K562 (cell line): Measurements from ENCODE around the gene ALDH5A1. TPM values are rescaled to one million over a fixed set of nuclear protein-coding genes. Genes with fewer than 3 reads are reported as not detected.
A peak's percentile ranks its signal among the peaks of the same experiment; 100 is the strongest.

ENCODE experiments used
- ASH1L ChIP-seq: fragments of 450-650 bp; IDR thresholded peaks from 2 replicates; pipeline ENCODE4 v1.6.1; 2018; ENCODE audit warnings: borderline replicate concordance, mild to moderate bottlenecking, low read depth; ENCODE audit not compliant: partially characterized antibody
- EP300 ChIP-seq: IDR thresholded peaks from 2 replicates; pipeline ENCODE4 v1.6.1; 2012; ENCODE audit warnings: low read length, improper control_type of control experiment
- GTF2B ChIP-seq: IDR thresholded peaks from 2 replicates; pipeline ENCODE4 v1.6.1; 2011; ENCODE audit not compliant: insufficient read length; ENCODE audit errors: extremely low read depth
- KDM1A ChIP-seq, 2 experiments: fragments of 450-650 bp; IDR thresholded peaks; 2 replicates each; pipeline ENCODE4 v1.6.1; 2016; ENCODE audit warnings: mild to moderate bottlenecking in 2 of 2
- MBD2 ChIP-seq: sonication (generic); IDR thresholded peaks from 2 replicates; pipeline ENCODE4 v1.6.1; 2016; ENCODE audit warnings: low read depth, borderline replicate concordance
- NFYB ChIP-seq: IDR thresholded peaks from 2 replicates; pipeline ENCODE4 v1.6.1; 2011; ENCODE audit warnings: mild to moderate bottlenecking, moderate library complexity; ENCODE audit not compliant: insufficient read length; ENCODE audit errors: extremely low read depth
- PBX2 ChIP-seq, 2 experiments: IDR thresholded peaks in 1 of 2; conservative IDR thresholded peaks in 1 of 2; 2 replicates each; pipeline ENCODE4 v1.6.1; 2016; ENCODE audit warnings: low read depth in 2 of 2, mild to moderate bottlenecking in 1 of 2, missing compliant biosample characterization in 1 of 2, missing genetic modification characterization in 1 of 2, moderate library complexity in 1 of 2
- PCBP2 ChIP-seq: fragments of 200-400 bp; formaldehyde crosslinking; IDR thresholded peaks from 2 replicates; pipeline ENCODE4 v1.6.1; 2018; ENCODE audit warnings: low read length, low read depth, mild to moderate bottlenecking, moderate library complexity; ENCODE audit not compliant: poor library complexity, severe bottlenecking
- POLR2H ChIP-seq: IDR thresholded peaks from 2 replicates; pipeline ENCODE4 v1.6.1; 2016; ENCODE audit warnings: missing genetic modification characterization, low read depth, mild to moderate bottlenecking, control low read depth, missing compliant biosample characterization, moderate library complexity
- RBM34 ChIP-seq: fragments of 200-400 bp; formaldehyde crosslinking; IDR thresholded peaks from 2 replicates; pipeline ENCODE4 v1.6.1; 2018; ENCODE audit warnings: low read length, borderline replicate concordance; ENCODE audit not compliant: insufficient read depth
- SAP30 ChIP-seq: fragments of 200-600 bp; sonication (generic); IDR thresholded peaks from 2 replicates; pipeline ENCODE4 v1.6.1; 2012; ENCODE audit warnings: borderline replicate concordance, low read depth, mild to moderate bottlenecking, moderate library complexity, low read length, control low read depth, inconsistent platforms; ENCODE audit not compliant: insufficient read depth, poor library complexity, severe bottlenecking
- SRSF1 ChIP-seq: fragments of 200-400 bp; formaldehyde crosslinking; IDR thresholded peaks from 2 replicates; pipeline ENCODE4 v1.6.1; 2017; ENCODE audit warnings: mild to moderate bottlenecking, low read depth, low read length, moderate library complexity
- THAP12 ChIP-seq: fragments of 250-450 bp; sonication (Bioruptor Pico); IDR thresholded peaks from 2 replicates; pipeline ENCODE4 v1.9.0; 2021; ENCODE audit warnings: mild to moderate bottlenecking, inconsistent platforms
- ZNF282 ChIP-seq: sonication (generic); formaldehyde crosslinking; IDR thresholded peaks from 2 replicates; pipeline ENCODE4 v1.8.1; 2023; ENCODE audit warnings: missing genetic modification reagents
- ZNF444 ChIP-seq: fragments of 250-450 bp; sonication (Bioruptor Pico); IDR thresholded peaks from 2 replicates; pipeline ENCODE4 v1.4.0; 2020; ENCODE audit warnings: mild to moderate bottlenecking, moderate library complexity
- ZNF583 ChIP-seq: fragments of 250-450 bp; sonication (Bioruptor Pico); IDR thresholded peaks from 2 replicates; pipeline ENCODE4 v1.4.0; 2020
- ZNF586 ChIP-seq: fragments of 450-650 bp; formaldehyde crosslinking; conservative IDR thresholded peaks from 2 replicates; pipeline ENCODE4 v1.4.0; 2020; ENCODE audit warnings: mild to moderate bottlenecking, moderate library complexity
- ZNF764 ChIP-seq: fragments of 250-450 bp; sonication (Bioruptor Pico); IDR thresholded peaks from 2 replicates; pipeline ENCODE4 v1.4.0; 2020; ENCODE audit warnings: low read depth, mild to moderate bottlenecking, moderate library complexity
- polyA plus RNA-seq, 8 experiments: library from polyadenylated mRNA; depleted of rRNA in 4 of 8; stranded (reverse) in 5 of 8; unstranded in 3 of 8; fragments of >200 nt; fragmentation: Nextera tagmentation in 2 of 8; fragmentation: Illumina TruSeq in 1 of 8; extraction: Ambion mirVana in 2 of 8; extraction: Trizol in 1 of 8; gene quantifications; 2 replicates each; pipeline versions ENCODE4 v1.2.1 to v1.2.3, GENCODE V29; 2011 to 2014; ENCODE audit warnings: inconsistent platforms in 1 of 8, missing spikeins in 1 of 8
- total RNA-seq, 7 experiments: library from RNA; depleted of rRNA in 6 of 7; stranded (reverse); fragments of >200 nt in 6 of 7; fragmentation: Illumina TruSeq in 2 of 7; extraction: Trizol in 2 of 7; gene quantifications; 2 replicates each; pipeline versions ENCODE4 v1.2.1 to v1.2.3, GENCODE V29; 2011 to 2021; ENCODE audit warnings: low replicate concordance in 1 of 7

Gene ALDH5A1
- total and polyA plus RNA-seq, 9 of the 15 experiments (the other 6 are each of a cell fraction or from before 2014, with no cell fraction given): 2.2 to 19.7 (median 9.5) TPM

DNA sequence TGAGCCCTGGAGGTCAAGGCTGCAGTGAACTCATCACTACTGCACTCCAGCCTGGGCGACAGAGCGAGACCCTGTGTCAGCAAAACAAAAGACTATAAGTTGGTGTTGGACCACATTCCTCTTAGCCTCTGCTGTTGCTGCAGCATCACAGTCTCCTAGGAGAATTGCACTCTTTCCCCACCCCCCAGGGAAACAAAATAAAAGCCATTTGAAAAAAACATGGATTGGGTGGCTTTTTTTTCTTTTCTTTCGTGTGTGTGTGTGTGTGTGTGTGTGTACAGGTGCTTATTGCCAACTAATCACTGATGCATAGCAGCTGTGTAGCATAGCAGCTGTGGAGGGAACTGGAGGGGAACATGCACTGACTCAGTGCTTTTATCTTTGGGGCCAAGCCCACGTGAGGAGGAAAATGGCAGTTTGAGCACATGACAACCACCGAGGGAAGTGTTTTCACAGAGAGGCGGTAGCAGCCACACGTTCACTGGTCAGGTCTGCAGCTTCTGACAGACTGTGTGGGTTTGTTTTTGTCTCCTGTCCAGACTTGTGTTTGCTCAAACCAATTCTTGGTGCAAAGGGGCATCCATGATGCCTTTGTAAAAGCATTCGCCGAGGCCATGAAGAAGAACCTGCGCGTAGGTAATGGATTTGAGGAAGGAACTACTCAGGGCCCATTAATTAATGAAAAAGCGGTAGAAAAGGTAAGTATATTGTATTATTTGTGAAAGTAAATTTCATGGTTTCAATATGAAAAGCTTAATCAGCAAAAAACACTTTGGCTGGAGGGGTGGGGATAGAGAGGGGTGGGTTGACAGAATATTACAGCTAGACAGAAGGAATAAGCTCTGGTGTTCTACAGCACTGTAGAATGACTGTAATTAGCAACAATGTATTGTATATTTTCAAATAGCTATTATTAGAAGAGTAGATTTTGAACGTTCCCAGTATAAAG is 27.7 kb downstream of the ALDH5A1 start (continued):
- TF ChIP-seq RBM34 (no peak), MBD2 (no peak), ZNF586 (CRISPR knock-in tag) (no peak), PCBP2 (no peak), POLR2H (tag) (no peak), ZNF764 (CRISPR knock-in tag) (no peak), ZNF583 (CRISPR knock-in tag) (peak; percentile 93), THAP12 (CRISPR knock-in tag) (no peak), ZNF444 (no peak), EP300 (peak; percentile 30; the same call in 1 of the 2 replicates), ZNF282 (CRISPR knock-in tag) (no peak), PBX2 (CRISPR knock-in tag; IDR thresholded peaks at IDR 0.05; ENCODE audit: low read depth) (no peak), PBX2 (tag; conservative IDR thresholded peaks at IDR 0.05; ENCODE audit: low read depth) (no peak), KDM1A (IDR thresholded peaks at IDR 0.05) (no peak), NFYB (no peak), SRSF1 (no peak), GTF2B (no peak), ASH1L (no peak), SAP30 (no peak)
